GM19025 (cell line): ENCODE data around the gene GOLGA6B.
"Not testable (repeated sequence)": the region's sequence is repeated elsewhere in the genome, so short reads cannot be mapped to it uniquely, and the experiment has no call there.

ENCODE experiments used
- ATAC-seq: cut with Tn5 transposase; IDR thresholded peaks from one replicate; pipeline ENCODE4 v1.9.1; 2021; ENCODE audit warnings: mild to moderate bottlenecking, low read depth, moderate library complexity; ENCODE audit not compliant: unreplicated experiment

The GOLGA6B gene

DNA sequence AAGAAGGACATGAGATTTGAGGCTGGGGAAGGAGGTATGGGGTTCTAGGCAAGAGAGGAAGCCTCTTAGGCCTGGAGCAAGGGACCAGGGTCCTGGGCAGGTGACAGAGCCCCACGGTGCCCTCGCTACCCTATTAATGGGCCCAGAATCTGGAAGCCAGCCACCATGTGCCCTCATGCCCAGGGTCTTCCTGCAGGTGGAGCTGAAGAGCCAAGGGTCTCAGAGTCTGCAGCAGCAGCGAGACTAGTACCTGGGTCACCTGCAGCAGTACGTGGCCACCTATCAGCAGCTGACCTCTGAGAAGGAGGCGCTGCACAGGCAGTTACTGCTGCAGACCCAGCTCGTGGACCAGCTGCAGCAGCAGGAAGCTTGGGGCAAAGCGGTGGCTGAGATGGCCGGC is 9.4 kb downstream of the GOLGA6B start:
- ATAC-seq, result not testable (repeated sequence)

GRCh38 chr15:72665706-72666105 is 11.2 kb downstream of the GOLGA6B start:
- not testable (repeated sequence) for ATAC-seq

DNA sequence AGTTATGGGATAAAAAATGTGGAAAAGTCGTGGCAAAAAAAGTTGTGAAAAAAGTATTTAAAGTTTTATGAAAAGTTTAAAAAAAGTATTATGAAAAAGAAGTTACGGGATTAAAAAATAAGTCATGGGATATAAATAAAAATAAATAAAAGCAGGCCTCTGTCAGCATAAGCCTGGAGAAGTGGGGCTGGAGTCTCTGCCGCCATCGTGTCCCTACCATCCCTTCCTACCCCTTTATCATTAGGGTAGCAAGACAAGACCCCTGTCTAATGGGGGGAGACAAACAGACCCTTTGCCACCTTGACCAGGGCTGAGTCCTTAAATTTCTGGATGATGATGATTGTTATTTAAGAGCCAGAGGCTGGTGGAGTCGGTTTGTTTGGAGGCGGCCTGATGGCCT is 15.3 kb downstream of the GOLGA6B start:
- ATAC-seq, result not testable (repeated sequence)

DNA sequence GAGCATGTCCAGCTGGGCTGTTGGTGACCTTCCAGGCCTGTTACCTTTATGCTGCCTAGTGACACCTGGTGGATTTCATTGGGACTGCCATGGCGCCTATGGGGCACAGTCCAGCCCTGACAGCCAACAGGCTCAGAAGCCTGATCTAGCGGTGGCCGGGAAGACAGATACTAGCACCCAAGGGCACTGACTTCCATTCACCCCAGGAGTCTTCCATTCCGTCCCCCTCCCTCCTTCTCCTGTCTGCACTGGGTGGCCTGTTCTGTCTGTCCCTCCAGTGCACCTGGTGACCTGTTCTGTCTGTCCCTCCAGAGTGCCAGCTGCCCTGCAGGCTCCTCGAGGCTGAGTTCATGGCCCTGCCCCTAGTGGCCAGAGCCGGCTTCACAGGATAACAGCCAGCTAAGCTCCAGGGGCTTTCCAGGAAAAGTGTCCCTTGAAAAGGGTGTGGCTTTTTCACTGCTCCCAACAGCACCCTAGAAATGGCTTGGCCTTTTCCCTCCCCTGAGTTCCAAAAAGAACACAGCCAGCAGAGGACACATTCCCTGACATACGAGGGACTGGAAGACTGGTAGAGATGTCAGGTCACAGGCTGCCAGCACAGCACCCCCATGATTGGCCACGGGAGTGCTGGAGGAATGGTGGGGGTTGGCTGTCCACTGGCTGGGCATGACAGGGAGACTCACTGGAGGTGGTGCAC is 16.3 kb downstream of the GOLGA6B start:
- peak; percentile 85 for ATAC-seq

DNA sequence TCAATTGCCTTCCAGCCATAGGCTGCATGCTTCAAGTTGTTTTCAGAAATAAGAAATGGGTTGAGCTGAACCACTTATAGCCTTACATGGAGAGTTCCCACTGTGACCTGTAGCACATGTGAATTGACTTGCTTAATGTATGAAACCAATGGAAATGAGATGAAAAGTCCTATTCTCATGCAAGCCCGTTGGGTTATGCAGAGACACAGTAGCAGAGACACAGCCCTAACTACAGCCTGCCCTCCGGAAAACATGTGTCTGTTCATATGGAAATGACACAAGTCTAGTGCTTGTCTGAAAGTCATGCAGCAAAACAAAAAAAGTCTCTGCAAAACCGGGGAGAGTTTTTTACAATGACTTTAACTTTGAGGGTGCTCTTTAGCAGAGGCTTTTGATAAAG is 17.0 kb downstream of the GOLGA6B start:
- no peak for ATAC-seq

GRCh38 chr15:72676838-72677237 is 22.3 kb downstream of the GOLGA6B start:
- ATAC-seq, result no peak

GRCh38 chr15:72680931-72681330 is 26.4 kb downstream of the GOLGA6B start:
- ATAC-seq, result no peak

- ATAC-seq, result no peak
Observed at GRCh38 chr15:72682772-72683171, 28.3 kb downstream of the GOLGA6B start.

DNA sequence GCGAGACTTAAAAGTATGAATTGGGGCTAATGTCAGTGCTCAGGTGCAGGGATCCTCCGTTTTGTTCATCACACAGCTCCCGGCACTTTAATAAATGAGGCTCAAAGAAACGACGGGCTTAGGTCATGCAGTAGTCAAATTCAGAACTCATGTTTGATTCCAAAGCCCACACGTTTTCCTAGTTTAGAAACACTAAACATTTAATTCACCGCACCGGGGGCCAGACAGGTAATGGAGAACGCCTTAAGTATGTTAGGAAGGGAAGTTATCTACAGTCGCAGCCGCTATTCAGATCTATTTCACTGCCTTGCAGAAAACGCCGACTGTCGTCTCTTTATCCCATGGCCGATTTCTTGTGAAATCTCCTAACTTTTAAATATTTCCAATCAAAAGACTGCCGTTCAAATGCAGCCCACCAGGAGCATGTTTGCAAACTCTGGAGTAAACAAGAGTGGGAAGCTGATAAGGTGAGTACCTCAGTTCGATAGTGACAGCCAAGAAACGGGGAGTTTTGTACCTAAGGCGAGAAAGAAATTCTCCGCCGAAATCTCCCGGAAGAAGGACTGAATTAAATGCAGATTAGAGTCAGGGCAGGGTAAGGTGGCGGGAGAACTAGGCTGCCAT is 30.9 kb downstream of the GOLGA6B start:
- ATAC-seq, result no peak

DNA sequence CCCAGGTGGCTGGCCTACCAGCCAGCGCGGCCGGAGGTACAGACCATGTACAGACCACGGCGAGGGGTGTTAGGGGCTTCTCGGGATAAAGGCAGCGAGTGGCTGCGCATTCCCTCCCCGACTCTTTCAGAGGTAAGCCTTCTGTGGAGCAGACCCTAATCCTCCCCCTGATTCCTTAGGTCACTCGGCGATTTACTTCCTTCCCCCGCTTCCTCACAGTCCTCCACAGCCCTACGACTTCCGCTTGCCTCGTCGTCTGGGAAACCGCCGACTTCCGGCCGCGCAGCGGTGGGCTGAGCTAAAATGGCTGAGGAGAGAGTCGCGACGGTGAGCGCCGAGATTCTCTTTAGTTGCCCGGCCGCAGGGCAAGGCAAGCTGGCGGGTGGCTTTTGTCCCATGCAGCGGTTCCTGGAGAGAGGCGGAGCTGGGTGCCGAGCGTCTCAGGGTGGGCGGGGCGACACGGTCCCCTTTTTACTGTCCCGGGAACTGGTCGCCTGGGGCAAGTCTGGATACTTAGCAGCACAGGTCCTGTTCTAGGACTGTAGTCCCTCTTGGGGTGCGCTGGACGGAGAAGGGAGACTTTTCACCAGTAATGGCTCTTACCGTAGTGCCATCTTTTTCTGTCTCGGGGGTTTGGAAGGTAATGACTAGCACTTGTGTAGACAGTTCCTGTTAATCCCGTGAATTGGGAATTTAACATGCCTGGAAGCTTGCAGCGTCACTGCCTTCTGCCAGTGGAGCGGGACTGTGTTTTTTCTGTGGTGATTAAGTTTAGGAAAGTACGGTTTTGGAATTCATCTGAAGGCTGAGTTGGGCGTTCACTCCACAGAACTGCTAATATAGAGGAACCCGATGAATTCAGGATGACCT is 31.7 kb downstream of the GOLGA6B start, which contains the start of the genes BBS4 and HIGD2B:
Gene BBS4, plus strand, starts transcription at position 283 of the 870 bp plus-strand sequence. Its CDS starts 21 bp downstream, at position 304.
Gene HIGD2B, minus strand, starts transcription at position 258 of the 870 bp plus-strand sequence. CDS start 9,808 bp downstream, outside the sequence.
- peak; percentile 95 for ATAC-seq

DNA sequence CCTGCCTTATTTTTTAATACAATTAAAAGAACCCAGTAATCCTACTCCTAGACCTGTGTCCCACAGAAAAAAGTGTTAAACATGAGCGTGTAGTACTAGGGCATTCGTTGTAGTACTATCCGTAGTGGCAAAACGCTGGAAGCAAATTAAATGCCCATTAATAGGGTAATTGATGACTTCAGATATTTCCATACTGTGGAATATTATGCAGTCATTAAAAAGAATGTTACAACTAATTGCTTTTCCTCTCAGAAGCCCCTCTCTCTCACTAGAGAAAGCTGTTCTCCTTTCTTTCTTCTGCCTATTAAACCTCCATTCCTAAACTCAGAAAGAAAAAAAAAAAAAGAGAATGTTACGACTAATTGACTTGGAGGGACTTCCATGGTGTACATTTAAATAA is 34.2 kb downstream of the GOLGA6B start:
- ATAC-seq, result no peak

- no peak for ATAC-seq
Observed at GRCh38 chr15:72690938-72691337, 36.4 kb downstream of the GOLGA6B start.

DNA sequence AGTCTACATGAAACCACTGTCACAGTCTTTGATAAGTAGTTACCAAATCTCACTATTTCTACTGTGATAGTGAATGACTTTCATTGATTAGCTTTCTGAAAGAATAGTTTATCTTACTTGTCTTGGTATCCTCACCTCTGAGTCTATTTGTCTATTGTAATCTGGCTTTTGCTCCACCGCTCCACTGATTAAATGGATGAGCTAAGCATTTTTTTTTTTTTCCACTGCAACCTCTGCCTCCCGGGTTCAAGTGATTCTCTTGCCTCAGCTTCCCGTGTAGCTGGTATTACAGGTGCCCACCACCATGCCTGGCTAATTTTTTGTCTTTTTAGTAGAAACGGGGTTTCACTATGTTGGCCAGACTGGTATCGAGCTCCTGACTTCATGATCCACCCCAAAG is 44.4 kb downstream of the GOLGA6B start:
- ATAC-seq, result no peak

GRCh38 chr15:72700076-72700475 is 45.6 kb downstream of the GOLGA6B start:
- no peak for ATAC-seq

- no peak for ATAC-seq
Observed at GRCh38 chr15:72706266-72706665, 51.8 kb downstream of the GOLGA6B start.

DNA sequence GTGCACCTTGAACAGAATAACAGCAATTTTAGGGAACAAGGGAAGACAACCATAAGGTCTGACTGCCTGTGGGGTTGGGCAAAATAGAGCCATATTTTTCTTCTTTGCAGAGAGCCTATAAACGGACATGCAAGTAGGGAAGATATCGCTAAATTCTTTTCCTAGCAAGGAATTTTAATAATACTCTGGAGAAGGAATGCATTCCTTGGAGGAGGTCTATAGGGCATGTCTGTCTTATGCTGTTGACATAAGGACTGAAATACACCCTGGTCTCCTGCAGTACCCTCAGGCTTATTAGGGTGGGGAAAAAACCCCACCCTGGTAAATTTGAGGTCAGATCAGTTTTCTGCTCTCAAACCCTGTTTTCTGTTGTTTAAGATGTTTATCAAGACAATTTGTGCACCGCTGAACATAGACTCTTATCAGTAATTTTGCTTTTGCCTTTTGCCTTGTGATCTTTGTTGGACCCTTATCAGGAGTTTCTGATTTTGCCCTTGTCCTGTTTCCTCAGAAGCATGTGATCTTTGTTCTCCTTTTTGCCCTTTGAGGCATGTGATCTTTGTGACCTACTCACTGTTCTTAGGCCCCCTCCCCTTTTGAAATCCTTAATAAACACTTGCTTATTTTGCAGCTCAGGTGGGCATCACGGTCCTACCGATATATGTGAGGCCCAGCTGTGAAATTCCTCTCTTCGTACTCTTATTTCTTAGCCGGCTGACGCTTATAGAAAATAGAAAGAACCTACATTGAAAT is 54.2 kb downstream of the GOLGA6B start:
- ATAC-seq, result not testable (repeated sequence)
